KMS-11 (cell line): ENCODE data around the gene TCAP.

Source experiments
- H2AFZ ChIP-seq: fragments of 200-600 bp; sonication (generic); 2 replicates; pipeline ENCODE4 v1.6.1; 2016; ENCODE audit warnings: antibody characterized with exemption, mixed run types, low read depth
- H3K27ac ChIP-seq: fragments of 200-600 bp; sonication (generic); 2 replicates; pipeline ENCODE4 v1.6.1; 2016; ENCODE audit warnings: mild to moderate bottlenecking, mixed run types
- H3K27me3 ChIP-seq: fragments of 200-600 bp; sonication (generic); 2 replicates; pipeline ENCODE4 v1.6.1; 2017; ENCODE audit warnings: mild to moderate bottlenecking, low read depth, mixed run types, moderate library complexity; ENCODE audit not compliant: insufficient read depth
- H3K36me3 ChIP-seq: fragments of 200-600 bp; sonication (generic); 2 replicates; pipeline ENCODE4 v1.6.1; 2017; ENCODE audit warnings: mild to moderate bottlenecking, mixed run types; ENCODE audit not compliant: insufficient read depth
- H3K4me1 ChIP-seq: fragments of 200-600 bp; sonication (generic); 2 replicates; pipeline ENCODE4 v1.6.1; 2016; ENCODE audit warnings: mild to moderate bottlenecking, low read depth, mixed run types; ENCODE audit not compliant: poor library complexity, severe bottlenecking
- H3K4me2 ChIP-seq: fragments of 200-600 bp; sonication (generic); 2 replicates; pipeline ENCODE4 v1.7.0; 2016; ENCODE audit warnings: mild to moderate bottlenecking, mixed run types
- H3K4me3 ChIP-seq: fragments of 200-600 bp; sonication (generic); IDR thresholded peaks from 2 replicates; pipeline ENCODE4 v1.6.1; 2017; ENCODE audit warnings: low read depth, low read length, mixed read lengths; ENCODE audit not compliant: insufficient read depth
- H3K79me2 ChIP-seq: fragments of 200-600 bp; sonication (generic); 2 replicates; pipeline ENCODE4 v1.6.1; 2016; ENCODE audit warnings: low read depth, mixed run types; ENCODE audit not compliant: insufficient read depth
- H3K9ac ChIP-seq: fragments of 200-600 bp; sonication (generic); 2 replicates; pipeline ENCODE4 v1.6.1; 2016; ENCODE audit warnings: mild to moderate bottlenecking, mixed run types
- H4K20me1 ChIP-seq: fragments of 200-600 bp; sonication (generic); 2 replicates; pipeline ENCODE4 v1.6.1; 2016; ENCODE audit warnings: mild to moderate bottlenecking, mixed run types; ENCODE audit not compliant: insufficient read depth
- TF ChIP-seq, protein P1 (sequence below): fragments of 200-600 bp; sonication (generic); conservative IDR thresholded peaks from 2 replicates; pipeline ENCODE4 v1.6.1; 2017; ENCODE audit warnings: low read depth, mild to moderate bottlenecking, antibody characterized with exemption, low read length, moderate library complexity, mixed read lengths

TCAP gene

GRCh38 chr17:39678340-39679116 is 13.4 kb downstream of the TCAP start:
- Histone ChIP-seq H4K20me1 (no peaks in the 10 kb centered on the region), H3K27me3 (no peaks in the 10 kb centered on the region), H3K9ac (no peak overlapping the region), H3K36me3 (no peaks in the 10 kb centered on the region), H3K27ac (no peak overlapping the region), H2AFZ (no peak overlapping the region), H3K4me1 (no peaks in the 10 kb centered on the region), H3K79me2 (no peaks in the 10 kb centered on the region), H3K4me2 (no peak overlapping the region), H3K4me3 (no peak overlapping the region)
- TF ChIP-seq, protein P1, sequence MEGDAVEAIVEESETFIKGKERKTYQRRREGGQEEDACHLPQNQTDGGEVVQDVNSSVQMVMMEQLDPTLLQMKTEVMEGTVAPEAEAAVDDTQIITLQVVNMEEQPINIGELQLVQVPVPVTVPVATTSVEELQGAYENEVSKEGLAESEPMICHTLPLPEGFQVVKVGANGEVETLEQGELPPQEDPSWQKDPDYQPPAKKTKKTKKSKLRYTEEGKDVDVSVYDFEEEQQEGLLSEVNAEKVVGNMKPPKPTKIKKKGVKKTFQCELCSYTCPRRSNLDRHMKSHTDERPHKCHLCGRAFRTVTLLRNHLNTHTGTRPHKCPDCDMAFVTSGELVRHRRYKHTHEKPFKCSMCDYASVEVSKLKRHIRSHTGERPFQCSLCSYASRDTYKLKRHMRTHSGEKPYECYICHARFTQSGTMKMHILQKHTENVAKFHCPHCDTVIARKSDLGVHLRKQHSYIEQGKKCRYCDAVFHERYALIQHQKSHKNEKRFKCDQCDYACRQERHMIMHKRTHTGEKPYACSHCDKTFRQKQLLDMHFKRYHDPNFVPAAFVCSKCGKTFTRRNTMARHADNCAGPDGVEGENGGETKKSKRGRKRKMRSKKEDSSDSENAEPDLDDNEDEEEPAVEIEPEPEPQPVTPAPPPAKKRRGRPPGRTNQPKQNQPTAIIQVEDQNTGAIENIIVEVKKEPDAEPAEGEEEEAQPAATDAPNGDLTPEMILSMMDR = no peak

DNA sequence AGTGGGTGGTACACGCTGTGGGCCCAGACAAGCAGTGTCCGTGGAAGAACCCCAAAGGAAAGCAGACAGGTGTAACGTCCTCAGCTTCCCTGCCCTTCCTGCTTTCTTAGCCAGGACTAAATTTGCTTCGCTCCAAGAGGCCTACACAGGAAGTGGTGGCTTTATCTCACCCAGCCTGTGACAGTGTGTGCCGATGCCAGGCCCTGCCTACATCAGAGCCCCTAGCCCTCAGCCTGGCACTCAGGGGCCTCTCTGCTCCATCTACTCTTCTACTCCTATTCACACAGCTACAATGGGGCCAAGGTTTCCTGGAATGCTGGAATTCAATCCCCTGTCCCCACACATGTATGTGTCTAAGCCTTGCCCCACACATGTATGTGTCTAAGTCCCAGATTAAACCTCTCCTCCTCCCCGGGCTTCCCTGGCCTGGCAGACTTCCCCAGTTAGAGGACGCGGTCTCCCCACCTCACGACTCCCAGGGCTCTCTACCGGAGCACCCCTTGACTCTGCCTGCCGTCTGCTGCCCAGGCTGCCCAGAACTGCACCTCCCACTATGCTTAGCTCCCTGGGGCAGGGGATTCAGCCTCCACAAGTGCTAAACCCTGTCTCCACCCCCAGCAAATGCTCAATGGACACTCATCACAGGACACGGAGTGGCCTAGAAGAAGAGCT is 14.5 kb downstream of the TCAP start:
- Histone ChIP-seq H3K4me1 (no peaks in the 10 kb centered on the region), H3K9ac (no peak overlapping the region), H2AFZ (no peak overlapping the region), H3K4me3 (no peak overlapping the region), H3K79me2 (no peaks in the 10 kb centered on the region), H4K20me1 (no peaks in the 10 kb centered on the region), H3K36me3 (no peaks in the 10 kb centered on the region), H3K27ac (no peak overlapping the region), H3K27me3 (no peaks in the 10 kb centered on the region), H3K4me2 (no peak overlapping the region)
- TF ChIP-seq, protein P1 = no peak

- peaks cover 6% of the 10 kb centered on the region for H3K4me1 ChIP-seq
- no peak overlapping the region for H2AFZ ChIP-seq
- no peak overlapping the region for H3K9ac ChIP-seq
- no peak overlapping the region for H3K4me3 ChIP-seq
- TF ChIP-seq, protein P1 = no peak
- H4K20me1 ChIP-seq = no peaks in the 10 kb centered on the region
- no peak overlapping the region for H3K27ac ChIP-seq
- H3K27me3 ChIP-seq = no peaks in the 10 kb centered on the region
- no peaks in the 10 kb centered on the region for H3K79me2 ChIP-seq
- no peak overlapping the region for H3K4me2 ChIP-seq
- no peaks in the 10 kb centered on the region for H3K36me3 ChIP-seq
Measured at GRCh38 chr17:39683295-39683939, 18.3 kb downstream of the TCAP start.

DNA sequence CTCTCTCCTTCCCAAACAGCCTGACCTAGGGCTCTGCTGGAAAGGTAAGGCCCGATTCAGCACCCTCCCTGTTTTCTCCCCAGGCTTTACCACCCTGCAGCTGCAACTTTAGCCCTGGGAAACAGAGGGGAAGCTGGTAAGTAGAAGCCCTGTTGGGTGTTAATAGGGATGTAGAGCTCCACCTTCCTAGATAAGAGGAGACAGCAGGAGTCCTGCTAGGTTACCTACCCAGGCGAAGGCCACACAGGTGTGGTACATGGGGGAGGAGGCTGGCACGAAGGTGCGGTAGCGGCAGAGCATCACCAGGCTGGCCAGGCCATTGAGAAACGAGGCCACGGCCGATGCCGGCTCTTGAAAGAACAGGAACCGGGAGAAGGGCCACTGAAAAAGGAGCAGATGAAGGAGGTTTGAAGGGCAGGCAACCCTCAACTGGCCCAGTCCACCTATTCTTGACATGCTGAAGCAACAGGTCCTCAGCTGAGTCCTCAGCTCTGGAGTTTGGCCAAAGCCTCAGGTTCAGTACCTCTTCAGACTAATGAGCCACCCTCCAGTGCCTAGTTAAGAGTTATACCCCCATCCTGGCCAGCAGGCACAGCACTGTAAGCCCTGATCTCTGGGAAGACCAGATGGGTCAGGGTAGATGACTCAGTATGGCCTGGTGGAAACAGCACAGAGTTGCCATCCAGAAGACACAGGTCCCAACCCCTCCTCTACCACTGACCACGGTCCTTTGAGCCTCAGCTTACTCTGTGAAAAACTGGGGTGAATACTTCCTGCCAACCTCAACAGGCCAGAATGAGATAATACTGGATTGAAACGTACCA is 19.4 kb downstream of the TCAP start:
- no peak overlapping the region for H2AFZ ChIP-seq
- peaks cover 16% of the 10 kb centered on the region for H3K4me1 ChIP-seq
- H3K4me3 ChIP-seq = no peak overlapping the region
- TF ChIP-seq, protein P1 = no peak
- no peak overlapping the region for H3K4me2 ChIP-seq
- no peak overlapping the region for H3K9ac ChIP-seq
- no peaks in the 10 kb centered on the region for H4K20me1 ChIP-seq
- H3K36me3 ChIP-seq = no peaks in the 10 kb centered on the region
- H3K79me2 ChIP-seq = no peaks in the 10 kb centered on the region
- no peak overlapping the region for H3K27ac ChIP-seq
- no peaks in the 10 kb centered on the region for H3K27me3 ChIP-seq
